ENCODE results near the gene FRMD1. TPM values are rescaled to one million over a fixed set of nuclear protein-coding genes. Genes with fewer than 3 reads are reported as not detected.

FRMD1 gene
- polyA plus RNA-seq, 3 donors = not detected

DNA sequence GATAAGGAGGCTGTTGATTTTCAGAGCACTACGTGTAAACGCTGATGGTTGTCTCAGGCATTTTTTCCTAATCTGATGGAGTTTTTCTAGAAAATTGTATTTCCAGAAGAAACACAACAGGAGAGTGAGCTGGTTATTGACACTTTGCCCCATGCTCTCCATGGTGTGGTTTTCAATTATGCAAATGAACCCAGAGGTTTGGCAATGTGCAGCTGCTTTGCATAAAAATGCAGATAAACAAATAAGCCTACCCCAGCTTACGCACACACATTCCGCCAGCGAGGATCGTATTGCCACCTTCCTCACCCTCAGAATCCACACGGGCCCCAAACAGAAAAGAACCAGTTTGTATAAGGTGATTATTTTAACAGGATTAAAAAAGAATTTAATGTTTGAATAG is 45.1 kb upstream of the FRMD1 start:
- no peaks in the 10 kb centered on the region for H3K79me2 ChIP-seq (ENCODE audit: insufficient read depth, low read length)
- H3K9me3 ChIP-seq (replicated peaks in 1 of 2; ENCODE audit: control insufficient read depth in 1 of 2, insufficient read depth in 1 of 2, low read length in 2 of 2) = peaks cover 0 to 20% of the 10 kb centered on the region in 2 donors
- H3K4me1 ChIP-seq (ENCODE audit: control insufficient read depth in 1 of 2, insufficient read depth in 2 of 2, low read length in 2 of 2) = no peaks in the 10 kb centered on the region
- H2AFZ ChIP-seq (ENCODE audit: insufficient read depth, low read depth, low read length, poor library complexity, severe bottlenecking) = no peak overlapping the region
- no peak overlapping the region for H3K4me2 ChIP-seq (replicated peaks; ENCODE audit: extremely low read depth, low read length, poor library complexity, severe bottlenecking)
- no peaks in the 10 kb centered on the region for H3K36me3 ChIP-seq (replicated peaks in 1 of 2; ENCODE audit: control insufficient read depth in 1 of 2, insufficient read depth in 2 of 2, low read length in 2 of 2)
- H3K4me1 Mint-ChIP-seq = no peaks in the 10 kb centered on the region
- H4K20me1 ChIP-seq (ENCODE audit: insufficient read depth, low read length) = no peaks in the 10 kb centered on the region
- H3K4me3 ChIP-seq (replicated peaks in 1 of 3; ENCODE audit: low read depth in 2 of 3, low read length in 3 of 3) = no peak overlapping the region
- 100% methylated on average over 2 of the region's 7 CpGs for WGBS (ENCODE audit: insufficient coverage)
- DNase-seq = no peak
- no peak overlapping the region for H3K9ac ChIP-seq (ENCODE audit: insufficient read depth, low read length, poor library complexity, severe bottlenecking)
- no peaks in the 10 kb centered on the region for H3K27me3 ChIP-seq (ENCODE audit: control insufficient read depth in 2 of 2, insufficient read depth in 2 of 2, low read length in 2 of 2)
- no peaks in the 10 kb centered on the region for H3K36me3 Mint-ChIP-seq
- peaks cover 0 to 16% (median 8%) of the 10 kb centered on the region in 7 donors for H3K9me3 Mint-ChIP-seq
- intact Hi-C loops (cut with micrococcal nuclease) = no loop called here
- H3K27me3 Mint-ChIP-seq (ENCODE audit: low read depth in 3 of 3) = peaks cover 0 to 1% (median 0%) of the 10 kb centered on the region in 3 donors
- no peak overlapping the region for H3K4me3 Mint-ChIP-seq
- no peak overlapping the region for H3K27ac ChIP-seq (ENCODE audit: low read depth in 1 of 2, low read length in 2 of 2)
- H3K27ac Mint-ChIP-seq = no peak overlapping the region
- TF ChIP-seq, protein P1, sequence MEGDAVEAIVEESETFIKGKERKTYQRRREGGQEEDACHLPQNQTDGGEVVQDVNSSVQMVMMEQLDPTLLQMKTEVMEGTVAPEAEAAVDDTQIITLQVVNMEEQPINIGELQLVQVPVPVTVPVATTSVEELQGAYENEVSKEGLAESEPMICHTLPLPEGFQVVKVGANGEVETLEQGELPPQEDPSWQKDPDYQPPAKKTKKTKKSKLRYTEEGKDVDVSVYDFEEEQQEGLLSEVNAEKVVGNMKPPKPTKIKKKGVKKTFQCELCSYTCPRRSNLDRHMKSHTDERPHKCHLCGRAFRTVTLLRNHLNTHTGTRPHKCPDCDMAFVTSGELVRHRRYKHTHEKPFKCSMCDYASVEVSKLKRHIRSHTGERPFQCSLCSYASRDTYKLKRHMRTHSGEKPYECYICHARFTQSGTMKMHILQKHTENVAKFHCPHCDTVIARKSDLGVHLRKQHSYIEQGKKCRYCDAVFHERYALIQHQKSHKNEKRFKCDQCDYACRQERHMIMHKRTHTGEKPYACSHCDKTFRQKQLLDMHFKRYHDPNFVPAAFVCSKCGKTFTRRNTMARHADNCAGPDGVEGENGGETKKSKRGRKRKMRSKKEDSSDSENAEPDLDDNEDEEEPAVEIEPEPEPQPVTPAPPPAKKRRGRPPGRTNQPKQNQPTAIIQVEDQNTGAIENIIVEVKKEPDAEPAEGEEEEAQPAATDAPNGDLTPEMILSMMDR (IDR thresholded peaks at IDR 0.05) = no peak

DNA sequence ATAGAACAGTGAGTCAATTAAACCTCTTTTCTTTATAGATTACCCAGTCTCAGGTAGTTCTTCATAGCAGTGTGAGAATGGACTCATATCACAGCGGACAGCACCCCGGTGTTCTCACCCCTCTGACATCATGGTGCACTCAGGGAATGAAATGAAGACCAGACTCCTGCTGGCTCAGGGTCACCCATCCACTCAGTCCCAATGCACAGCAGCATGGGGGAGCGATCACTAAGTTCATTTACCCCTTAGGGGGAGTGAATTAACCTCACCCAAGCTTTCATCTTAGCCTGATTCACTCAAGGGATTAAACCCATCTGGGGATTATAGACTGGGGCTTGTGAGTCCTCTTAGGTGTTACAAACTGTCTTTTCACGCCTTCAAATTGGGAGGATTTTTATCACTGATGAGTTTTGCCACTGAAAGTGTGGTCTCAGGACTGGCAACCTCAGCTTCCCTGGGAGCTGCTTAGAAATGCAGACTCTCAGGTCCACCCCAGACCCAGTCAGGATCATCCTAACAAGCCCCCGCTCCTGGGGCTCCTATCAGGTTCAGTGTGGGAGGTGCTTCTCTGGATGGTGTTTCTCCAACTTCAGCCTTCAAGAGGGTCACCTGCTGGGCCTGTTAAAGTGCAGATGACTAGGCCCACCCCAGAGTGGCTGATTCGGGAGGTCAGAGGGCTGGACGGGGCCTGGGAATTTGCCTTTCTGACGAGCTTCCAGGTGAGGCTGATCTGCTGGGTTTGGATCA is 44.3 kb upstream of the FRMD1 start:
- WGBS (ENCODE audit: insufficient coverage) = 83% methylated on average over 3 of the region's 8 CpGs
- H3K9me3 ChIP-seq (replicated peaks in 1 of 2; ENCODE audit: control insufficient read depth in 1 of 2, insufficient read depth in 1 of 2, low read length in 2 of 2) = peaks cover 0 to 20% of the 10 kb centered on the region in 2 donors
- H4K20me1 ChIP-seq (ENCODE audit: insufficient read depth, low read length) = no peaks in the 10 kb centered on the region
- no peak for DNase-seq
- no peak overlapping the region for H3K4me2 ChIP-seq (replicated peaks; ENCODE audit: extremely low read depth, low read length, poor library complexity, severe bottlenecking)
- no peaks in the 10 kb centered on the region for H3K27me3 ChIP-seq (ENCODE audit: control insufficient read depth in 2 of 2, insufficient read depth in 2 of 2, low read length in 2 of 2)
- H3K36me3 ChIP-seq (replicated peaks in 1 of 2; ENCODE audit: control insufficient read depth in 1 of 2, insufficient read depth in 2 of 2, low read length in 2 of 2) = no peaks in the 10 kb centered on the region
- Mint-ChIP-seq H3K36me3 (no peaks in the 10 kb centered on the region), H3K9me3 (peaks cover 0 to 16% (median 8%) of the 10 kb centered on the region in 7 donors), H3K27me3 (ENCODE audit: low read depth in 3 of 3) (peaks cover 0 to 1% (median 0%) of the 10 kb centered on the region in 3 donors), H3K4me1 (no peaks in the 10 kb centered on the region), H3K4me3 (no peak overlapping the region), H3K27ac (no peak overlapping the region)
- H3K9ac ChIP-seq (ENCODE audit: insufficient read depth, low read length, poor library complexity, severe bottlenecking) = no peak overlapping the region
- no peak overlapping the region for H2AFZ ChIP-seq (ENCODE audit: insufficient read depth, low read depth, low read length, poor library complexity, severe bottlenecking)
- TF ChIP-seq, protein P1 (IDR thresholded peaks at IDR 0.05) = no peak
- H3K4me1 ChIP-seq (ENCODE audit: control insufficient read depth in 1 of 2, insufficient read depth in 2 of 2, low read length in 2 of 2) = no peaks in the 10 kb centered on the region
- intact Hi-C loops (cut with micrococcal nuclease) = no loop called here
- H3K79me2 ChIP-seq (ENCODE audit: insufficient read depth, low read length) = no peaks in the 10 kb centered on the region
- no peak overlapping the region for H3K27ac ChIP-seq (ENCODE audit: low read depth in 1 of 2, low read length in 2 of 2)
- no peak overlapping the region for H3K4me3 ChIP-seq (replicated peaks in 1 of 3; ENCODE audit: low read depth in 2 of 3, low read length in 3 of 3)

Measured in CD14-positive monocyte (primary cell).